ENCODE results near the gene BCCIP. TPM values are rescaled to one million over a fixed set of nuclear protein-coding genes. Genes with fewer than 3 reads are reported as not detected.
A peak's percentile ranks its signal among the peaks of the same experiment; 100 is the strongest.

Gene BCCIP
- total RNA-seq (2014; rRNA removed; shearing (Covaris generic)): 85.3 and 102 TPM in 2 replicates
- 79.7 and 101 TPM in 2 replicates for polyA plus RNA-seq (2014; cell fraction: nucleus; rRNA removed)

- DNase-seq (ENCODE audit: extremely low read depth, low read depth): peak; percentile 90
Observed at GRCh38 chr10:125822878-125823662, at the start of gene BCCIP, which contains the start of gene UROS. BCCIP (plus strand) TSS chr10:125823546; CDS start chr10:125823558, 12 bp downstream. UROS (minus strand) TSS chr10:125823258; CDS start chr10:125816499, 6,759 bp downstream.

- DNase-seq (ENCODE audit: extremely low read depth, low read depth): no peak
Observed at GRCh38 chr10:125773687-125774543, 49.4 kb upstream of the BCCIP start.

GRCh38 chr10:125774581-125775191 is 48.7 kb upstream of the BCCIP start:
- DNase-seq (ENCODE audit: extremely low read depth, low read depth): no peak

DNA sequence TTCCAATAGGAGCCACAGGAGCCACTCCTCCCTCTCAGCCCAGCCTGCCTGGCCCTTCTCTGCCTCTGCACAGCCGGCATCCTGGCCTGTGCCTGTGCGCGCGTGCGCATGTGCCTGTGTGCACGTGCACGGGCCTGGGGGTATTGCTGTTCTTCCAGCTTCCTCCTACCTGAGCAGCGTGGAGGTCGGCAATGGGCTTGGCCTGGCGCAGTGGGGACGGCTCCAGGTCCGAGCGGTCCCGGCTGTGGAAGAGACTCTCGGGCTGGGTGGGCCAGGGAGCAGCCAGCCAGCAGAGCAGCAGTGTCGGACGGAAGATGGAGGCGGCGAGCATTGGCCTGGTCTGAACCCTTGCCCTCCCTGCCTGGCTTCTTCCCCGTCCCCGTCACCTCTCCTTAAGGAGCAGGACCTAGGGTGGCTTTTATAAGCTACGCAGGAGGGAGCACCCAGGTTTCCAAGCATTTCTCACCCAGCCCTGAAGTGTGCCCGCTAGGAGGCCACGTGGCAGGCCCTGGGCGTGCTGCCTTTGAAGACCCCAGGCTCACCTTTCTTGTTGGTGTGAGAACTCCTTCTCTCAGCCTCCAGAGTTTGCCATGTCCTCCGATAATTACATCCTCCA is 47.7 kb upstream of the BCCIP start, which contains the start of gene MMP21:
Gene MMP21 (minus strand): TSS at position 331 of the 616 bp plus-strand sequence. CDS start 0 bp downstream, at position 331.
- no peak for DNase-seq (ENCODE audit: extremely low read depth, low read depth)

GRCh38 chr10:125777806-125778205 is 45.5 kb upstream of the BCCIP start:
- no peak for DNase-seq (ENCODE audit: extremely low read depth, low read depth)

DNA sequence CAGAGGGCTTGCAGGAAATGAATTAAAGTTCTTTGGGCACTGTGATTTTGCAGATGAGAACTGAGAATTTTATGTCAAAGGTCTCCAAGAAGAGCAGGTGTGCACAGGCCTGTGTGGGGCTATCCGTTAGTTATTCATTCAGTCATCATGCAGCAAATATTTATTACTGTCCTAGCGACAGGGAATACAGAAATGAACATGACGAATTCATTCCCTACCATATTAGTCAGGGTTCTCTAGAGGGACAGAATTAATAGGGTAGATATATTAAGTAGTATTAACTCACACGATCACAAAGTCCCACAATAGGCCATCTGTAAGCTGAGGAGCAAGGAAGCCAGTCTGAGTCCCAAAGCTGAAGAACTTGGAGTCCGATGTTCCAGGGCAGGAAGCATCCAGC is 44.8 kb upstream of the BCCIP start:
- DNase-seq (ENCODE audit: extremely low read depth, low read depth): no peak

DNA sequence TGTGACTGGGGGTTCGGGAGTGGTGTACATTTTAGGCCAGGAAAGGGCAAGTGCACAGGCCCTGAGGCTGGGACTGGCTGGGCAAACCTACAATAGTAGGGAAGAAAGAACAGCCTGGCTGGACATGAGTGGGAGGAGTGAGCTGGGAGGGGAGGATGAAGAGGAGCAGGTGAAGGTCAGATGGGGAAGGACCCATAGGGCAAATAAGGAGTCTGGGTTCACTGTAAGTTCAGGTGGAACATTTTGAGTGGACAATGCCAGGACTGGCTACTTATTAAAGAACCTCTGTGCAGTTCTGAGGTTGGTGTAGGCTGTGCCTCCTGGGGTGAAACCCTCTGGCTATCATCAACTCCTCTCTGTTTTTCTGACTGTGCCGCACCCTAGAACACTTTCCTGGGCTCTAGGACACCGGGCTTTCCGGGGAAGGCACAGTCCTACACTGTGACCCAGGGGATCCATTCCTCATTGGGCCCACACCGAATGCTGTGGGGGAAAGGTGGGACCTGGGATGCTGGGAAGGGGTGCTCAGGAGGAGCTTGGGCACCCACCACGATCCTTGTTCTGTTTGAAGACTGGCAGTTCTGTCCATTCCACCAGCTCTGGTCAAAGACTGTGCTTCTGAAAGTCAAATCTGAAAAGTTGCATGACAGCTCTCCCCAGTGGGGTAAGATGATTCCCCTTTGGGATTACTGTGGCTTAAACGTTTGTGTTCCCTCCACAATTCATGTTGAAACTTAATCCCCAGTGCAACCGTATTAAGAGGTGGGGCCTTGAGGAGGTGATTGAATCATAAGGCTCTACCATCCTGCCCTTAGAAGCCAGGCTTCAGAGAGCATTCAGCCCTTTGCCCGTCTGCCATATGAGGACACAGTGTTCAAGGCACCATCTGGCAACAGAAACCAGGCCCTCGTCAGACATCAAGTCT is 43.7 kb upstream of the BCCIP start:
- no peak for DNase-seq (ENCODE audit: extremely low read depth, low read depth)

GRCh38 chr10:125781374-125781773 is 42.0 kb upstream of the BCCIP start:
- DNase-seq (ENCODE audit: extremely low read depth, low read depth): no peak

- no peak for DNase-seq (ENCODE audit: extremely low read depth, low read depth)
Observed at GRCh38 chr10:125782054-125782453, 41.3 kb upstream of the BCCIP start.

DNA sequence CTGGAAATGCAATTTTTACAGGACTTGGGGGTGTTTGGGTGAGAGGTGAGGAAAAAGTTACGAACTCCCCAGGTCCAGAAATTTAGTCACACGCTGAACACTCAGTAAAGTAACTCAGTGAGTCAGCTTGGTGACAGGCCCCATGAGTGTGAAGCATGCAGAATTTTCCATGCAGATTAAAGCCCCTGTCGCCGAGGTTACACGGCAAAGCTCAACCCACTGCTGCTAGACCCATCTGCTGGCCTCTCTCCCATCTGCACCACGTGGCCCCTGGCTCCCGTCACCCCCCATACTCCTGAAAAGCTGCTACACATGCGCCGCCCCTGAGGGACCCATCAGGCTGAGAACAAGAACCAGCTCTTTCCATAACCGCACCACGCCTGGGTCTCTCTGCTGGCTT is 40.7 kb upstream of the BCCIP start:
- no peak for DNase-seq (ENCODE audit: extremely low read depth, low read depth)

GRCh38 chr10:125783408-125783807 is 39.9 kb upstream of the BCCIP start:
- DNase-seq (ENCODE audit: extremely low read depth, low read depth): no peak

- DNase-seq (ENCODE audit: extremely low read depth, low read depth): no peak
Observed at GRCh38 chr10:125783957-125784356, 39.4 kb upstream of the BCCIP start.

DNA sequence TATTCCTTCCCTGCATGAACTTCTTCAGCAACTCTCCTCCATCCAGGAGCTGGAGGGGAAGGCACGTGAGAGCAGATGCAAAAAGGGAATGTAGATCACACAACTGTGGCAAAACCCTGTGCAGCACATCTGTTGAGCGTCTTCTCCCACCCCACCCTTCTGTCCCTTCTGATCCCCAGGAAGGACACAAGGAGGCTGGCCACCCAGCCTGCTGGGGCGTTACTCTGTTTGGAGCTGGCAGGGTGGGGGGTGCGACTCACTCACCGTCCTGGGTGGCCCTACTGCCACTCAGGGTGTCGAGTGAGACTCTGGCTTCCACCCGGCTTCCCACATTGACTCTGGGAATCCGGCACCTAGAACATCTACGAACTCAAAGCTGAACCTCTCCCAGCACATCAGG is 37.6 kb upstream of the BCCIP start:
- no peak for DNase-seq (ENCODE audit: extremely low read depth, low read depth)

- DNase-seq (ENCODE audit: extremely low read depth, low read depth): no peak
Observed at GRCh38 chr10:125788156-125789034, 35.0 kb upstream of the BCCIP start.

- DNase-seq (ENCODE audit: extremely low read depth, low read depth): no peak
Observed at GRCh38 chr10:125792342-125793300, 30.7 kb upstream of the BCCIP start.

GRCh38 chr10:125795128-125795527 is 28.2 kb upstream of the BCCIP start:
- no peak for DNase-seq (ENCODE audit: extremely low read depth, low read depth)

DNA sequence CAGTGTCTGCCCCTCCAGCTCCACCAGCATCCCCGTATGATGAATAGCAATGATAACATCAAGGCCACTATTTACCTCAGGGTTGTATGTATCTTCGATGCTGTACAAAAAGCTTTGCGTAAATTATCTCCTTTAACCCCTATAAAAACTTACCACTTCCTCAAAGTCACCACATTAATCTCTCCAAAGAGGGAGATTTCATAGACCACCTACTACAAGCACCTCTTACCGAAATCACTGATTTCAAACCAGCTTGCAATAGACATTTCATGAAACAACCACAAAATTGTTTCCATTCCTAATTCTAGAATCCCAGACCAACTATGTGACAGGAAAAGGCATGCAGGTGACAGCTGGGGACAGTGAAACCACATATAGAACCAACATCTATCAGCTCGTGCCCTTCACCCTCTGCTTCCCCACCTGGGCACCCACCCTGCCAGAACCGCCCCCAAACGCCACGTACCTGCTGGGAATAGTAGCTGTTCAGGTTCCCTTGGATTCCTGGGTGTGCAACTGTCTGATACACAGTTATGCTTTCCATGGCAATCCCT is 27.6 kb upstream of the BCCIP start:
- DNase-seq (ENCODE audit: extremely low read depth, low read depth): no peak

Data from NCI-H460 (cell line).